ENCODE measurements around the gene SH3BP5.

The SH3BP5 gene

DNA sequence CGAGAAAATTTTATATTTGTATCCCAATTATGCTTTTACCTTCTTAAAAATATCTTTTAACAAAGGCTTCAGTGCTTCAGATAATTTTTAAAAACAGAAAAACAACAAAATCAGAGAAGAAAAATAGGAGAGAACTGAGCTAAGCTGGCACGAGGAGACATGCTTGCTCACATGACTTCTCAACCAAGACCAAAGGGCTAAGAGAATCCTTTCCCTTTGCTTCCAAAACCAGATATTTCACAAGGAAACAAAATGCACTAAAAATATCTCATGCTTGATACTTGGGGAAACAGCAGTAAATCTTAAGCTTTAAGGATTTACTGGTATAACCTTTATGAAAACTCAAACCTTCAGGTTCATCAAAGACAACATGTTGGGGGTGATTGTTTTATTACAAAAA is 67.9 kb downstream of the SH3BP5 start:
- TF ChIP-seq, protein P1, sequence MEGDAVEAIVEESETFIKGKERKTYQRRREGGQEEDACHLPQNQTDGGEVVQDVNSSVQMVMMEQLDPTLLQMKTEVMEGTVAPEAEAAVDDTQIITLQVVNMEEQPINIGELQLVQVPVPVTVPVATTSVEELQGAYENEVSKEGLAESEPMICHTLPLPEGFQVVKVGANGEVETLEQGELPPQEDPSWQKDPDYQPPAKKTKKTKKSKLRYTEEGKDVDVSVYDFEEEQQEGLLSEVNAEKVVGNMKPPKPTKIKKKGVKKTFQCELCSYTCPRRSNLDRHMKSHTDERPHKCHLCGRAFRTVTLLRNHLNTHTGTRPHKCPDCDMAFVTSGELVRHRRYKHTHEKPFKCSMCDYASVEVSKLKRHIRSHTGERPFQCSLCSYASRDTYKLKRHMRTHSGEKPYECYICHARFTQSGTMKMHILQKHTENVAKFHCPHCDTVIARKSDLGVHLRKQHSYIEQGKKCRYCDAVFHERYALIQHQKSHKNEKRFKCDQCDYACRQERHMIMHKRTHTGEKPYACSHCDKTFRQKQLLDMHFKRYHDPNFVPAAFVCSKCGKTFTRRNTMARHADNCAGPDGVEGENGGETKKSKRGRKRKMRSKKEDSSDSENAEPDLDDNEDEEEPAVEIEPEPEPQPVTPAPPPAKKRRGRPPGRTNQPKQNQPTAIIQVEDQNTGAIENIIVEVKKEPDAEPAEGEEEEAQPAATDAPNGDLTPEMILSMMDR (conservative IDR thresholded peaks at IDR 0.05; ENCODE audit: low read depth, low read length): no peak
- peak; percentile 29 for DNase-seq (ENCODE audit: low read depth)
- H3K4me3 ChIP-seq (ENCODE audit: low read depth, low read length): no peak overlapping the region

- no peak overlapping the region for H3K4me3 ChIP-seq (ENCODE audit: low read depth, low read length)
- TF ChIP-seq, protein P1 (conservative IDR thresholded peaks at IDR 0.05; ENCODE audit: low read depth, low read length): no peak
- DNase-seq (ENCODE audit: low read depth): no peak
Measured at GRCh38 chr3:15263926-15264325, 68.5 kb downstream of the SH3BP5 start.

DNA sequence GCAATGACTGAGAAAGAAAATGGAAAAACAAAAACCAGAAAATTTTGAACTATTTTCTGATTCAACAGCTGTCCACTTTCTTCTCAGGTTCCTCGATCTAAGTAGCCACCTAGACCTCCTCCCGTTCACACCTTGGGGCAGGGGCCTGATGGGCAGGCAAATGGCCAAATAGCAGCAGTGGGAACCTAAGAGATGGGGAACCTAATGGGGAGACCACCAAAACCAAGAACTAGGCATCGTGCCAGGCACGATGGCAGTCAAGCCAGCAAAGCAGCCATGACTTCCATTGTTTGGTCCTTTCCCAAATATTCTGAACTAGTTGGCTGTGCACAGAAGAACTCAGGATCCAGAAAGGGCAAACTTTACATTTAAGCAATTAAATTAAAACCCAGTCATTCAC is 69.3 kb downstream of the SH3BP5 start:
- DNase-seq (ENCODE audit: low read depth): no peak
- H3K4me3 ChIP-seq (ENCODE audit: low read depth, low read length): no peak overlapping the region

DNA sequence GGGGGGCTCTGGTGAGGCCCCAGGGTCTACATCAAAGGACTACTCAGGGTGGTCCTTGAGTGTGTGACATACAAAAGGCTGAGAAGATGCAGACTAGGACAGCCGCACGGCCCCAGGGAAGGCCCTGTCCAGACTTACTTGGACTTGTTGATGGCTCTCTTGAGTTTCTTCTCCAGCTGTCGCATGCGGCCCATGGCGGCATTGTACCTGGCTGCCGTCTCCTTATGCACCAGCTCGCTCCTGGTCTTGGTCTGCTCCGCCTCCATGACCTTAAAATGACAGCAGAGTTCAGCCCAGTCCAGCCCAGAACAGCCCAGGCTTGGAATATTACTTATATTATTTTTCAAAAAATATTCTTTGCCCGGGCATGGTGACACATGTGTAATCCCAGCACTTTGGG is 70.4 kb downstream of the SH3BP5 start:
- DNase-seq (ENCODE audit: low read depth): no peak
- H3K4me3 ChIP-seq (ENCODE audit: low read depth, low read length): no peak overlapping the region
- TF ChIP-seq, protein P1 (conservative IDR thresholded peaks at IDR 0.05; ENCODE audit: low read depth, low read length): no peak

More for the DNA sequence above, 69.3 kb downstream of the SH3BP5 start:
- TF ChIP-seq, protein P1 (conservative IDR thresholded peaks at IDR 0.05; ENCODE audit: low read depth, low read length): no peak

GRCh38 chr3:15261274-15261673 is 71.1 kb downstream of the SH3BP5 start:
- TF ChIP-seq, protein P1 (conservative IDR thresholded peaks at IDR 0.05; ENCODE audit: low read depth, low read length): no peak
- no peak overlapping the region for H3K4me3 ChIP-seq (ENCODE audit: low read depth, low read length)
- DNase-seq (ENCODE audit: low read depth): no peak

- no peak overlapping the region for H3K4me3 ChIP-seq (ENCODE audit: low read depth, low read length)
- no peak for DNase-seq (ENCODE audit: low read depth)
- TF ChIP-seq, protein P1 (conservative IDR thresholded peaks at IDR 0.05; ENCODE audit: low read depth, low read length): no peak
Measured at GRCh38 chr3:15260531-15260930, 71.9 kb downstream of the SH3BP5 start.

DNA sequence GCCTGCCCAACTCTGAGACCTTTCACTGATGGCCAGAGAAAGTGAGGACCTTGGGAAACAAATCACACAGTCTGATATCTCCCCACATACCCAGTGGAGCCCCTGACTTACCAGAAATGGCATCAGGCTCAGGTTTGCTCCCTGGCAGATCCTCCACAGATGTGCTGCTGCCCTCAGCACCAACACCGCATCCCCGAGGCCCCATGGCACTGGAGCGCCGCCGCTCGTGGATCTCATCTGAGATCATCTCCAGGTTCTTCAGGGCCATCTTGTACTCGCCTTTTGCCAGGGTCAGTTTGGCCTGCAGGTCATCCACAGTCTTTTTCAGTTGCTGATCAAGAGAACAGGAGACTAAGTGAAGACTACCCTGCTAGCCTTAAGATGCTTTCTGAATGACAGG is 73.7 kb downstream of the SH3BP5 start:
- TF ChIP-seq, protein P1 (conservative IDR thresholded peaks at IDR 0.05; ENCODE audit: low read depth, low read length): no peak
- DNase-seq (ENCODE audit: low read depth): no peak
- no peak overlapping the region for H3K4me3 ChIP-seq (ENCODE audit: low read depth, low read length)
